Stimulated activated naive CD4-positive, alpha-beta T cell treated with Interleukin-2 at 50 U/mL for 16 hours (primary cell): ENCODE data around the gene LDLRAD4.
A peak's percentile ranks its signal among the peaks of the same experiment; 100 is the strongest.

Source experiments
- DNase-seq: peaks from one replicate; lab custom pipeline; 2025; lab: John Stamatoyannopoulos, UW

Gene LDLRAD4

GRCh38 chr18:13286456-13287125 lies 68.0 kb downstream of the LDLRAD4 start:
- no peak for DNase-seq

GRCh38 chr18:13287372-13287771 lies 68.8 kb downstream of the LDLRAD4 start:
- no peak for DNase-seq

- DNase-seq, result peak; percentile 24
Observed at GRCh38 chr18:13288509-13289133, 70.1 kb downstream of the LDLRAD4 start.

- DNase-seq, result no peak
Observed at GRCh38 chr18:13289481-13290205, 71.1 kb downstream of the LDLRAD4 start.

GRCh38 chr18:13290856-13291271 lies 72.3 kb downstream of the LDLRAD4 start:
- DNase-seq, result peak; percentile 67

- DNase-seq, result no peak
Observed at GRCh38 chr18:13291299-13291698, 72.7 kb downstream of the LDLRAD4 start.

GRCh38 chr18:13291745-13292447 lies 73.3 kb downstream of the LDLRAD4 start:
- DNase-seq, result no peak

- no peak for DNase-seq
Observed at GRCh38 chr18:13292736-13293135, 74.2 kb downstream of the LDLRAD4 start.

GRCh38 chr18:13294309-13294708 lies 75.7 kb downstream of the LDLRAD4 start:
- no peak for DNase-seq

- no peak for DNase-seq
Observed at GRCh38 chr18:13295894-13296293, 77.3 kb downstream of the LDLRAD4 start.

GRCh38 chr18:13296867-13297574 lies 78.5 kb downstream of the LDLRAD4 start:
- DNase-seq, result no peak

- DNase-seq, result no peak
Observed at GRCh38 chr18:13298262-13298661, 79.7 kb downstream of the LDLRAD4 start.

GRCh38 chr18:13300029-13300428 lies 81.5 kb downstream of the LDLRAD4 start:
- no peak for DNase-seq

GRCh38 chr18:13300796-13301195 lies 82.2 kb downstream of the LDLRAD4 start:
- no peak for DNase-seq

- DNase-seq, result no peak
Observed at GRCh38 chr18:13302040-13302439, 83.5 kb downstream of the LDLRAD4 start.

GRCh38 chr18:13302457-13303225 lies 84.1 kb downstream of the LDLRAD4 start:
- DNase-seq, result no peak

- no peak for DNase-seq
Observed at GRCh38 chr18:13303756-13304364, 85.3 kb downstream of the LDLRAD4 start.

- DNase-seq, result no peak
Observed at GRCh38 chr18:13305301-13305700, 86.7 kb downstream of the LDLRAD4 start.

- DNase-seq, result no peak
Observed at GRCh38 chr18:13306583-13306982, 88.0 kb downstream of the LDLRAD4 start.

GRCh38 chr18:13308369-13308768 lies 89.8 kb downstream of the LDLRAD4 start:
- DNase-seq, result no peak
